Measurements from ENCODE around the gene TMEM135. TPM values are rescaled to one million over a fixed set of nuclear protein-coding genes. Genes with fewer than 3 reads are reported as not detected.

TMEM135 gene
- total RNA-seq, 1 experiment from 2014 or later: 65.5 TPM

GRCh38 chr11:87005569-87005921 lies 32.2 kb upstream of the TMEM135 start:
- Histone ChIP-seq H3K36me3 (ENCODE audit: control insufficient read depth, insufficient read depth, low read length) (no peaks in the 10 kb centered on the region), H3K27me3 (ENCODE audit: control insufficient read depth, insufficient read depth, low read length) (no peaks in the 10 kb centered on the region), H3K27ac (ENCODE audit: low read length) (peak overlapping the region; percentile 72), H3K9me3 (ENCODE audit: control insufficient read depth, insufficient read depth, low read depth, low read length) (no peaks in the 10 kb centered on the region), H3K4me3 (ENCODE audit: low read depth in 2 of 2, low read length in 2 of 2) (peak overlapping the region; percentile 9 to 47; a peak in 3 of 4 replicates), H3K4me1 (ENCODE audit: control insufficient read depth, insufficient read depth, low read length) (peaks cover 18% of the 10 kb centered on the region)
- in situ Hi-C loops (cut with HindIII; ENCODE audit: low pct_unique_long_range_greater_than_20kb, low sequenced_read_pairs): no loop called here
- no peak for DNase-seq (ENCODE audit: low read depth, low spot score)
- ChIA-PET CTCF (interaction anchor here (0.5 kb wide), 1 partner anchor 63 kb away, joined by 4 read pairs; no protein-coding TSS in a partner anchor), POLR2A (interaction anchor here (0.7 kb wide), 1 partner anchor 46 kb away, joined by 4 read pairs; no protein-coding TSS in a partner anchor)
- TF ChIP-seq TCF7L2 (IDR thresholded peaks at IDR 0.05; ENCODE audit: low read depth, low read length): 0 out of 2 replicates have a peak, but pooled peaks have one; percentile 4
- TF ChIP-seq POLR2AphosphoS5 (IDR thresholded peaks at IDR 0.05; ENCODE audit: low read depth, low read length): no peak
- peak; percentile 45; the same call in 1 of the 2 replicates for ATAC-seq
- no TSS peak for BruUV-seq (replicated peaks)
- intact Hi-C loops (cut with micrococcal nuclease; ENCODE audit: unreplicated experiment): no loop called here

GRCh38 chr11:87006035-87006434 lies 31.7 kb upstream of the TMEM135 start:
- in situ Hi-C loops (cut with HindIII; ENCODE audit: low pct_unique_long_range_greater_than_20kb, low sequenced_read_pairs): no loop called here
- no peak overlapping the region for H3K4me3 ChIP-seq (ENCODE audit: low read depth in 2 of 2, low read length in 2 of 2)
- no peaks in the 10 kb centered on the region for H3K9me3 ChIP-seq (ENCODE audit: control insufficient read depth, insufficient read depth, low read depth, low read length)
- H3K27me3 ChIP-seq (ENCODE audit: control insufficient read depth, insufficient read depth, low read length): no peaks in the 10 kb centered on the region
- intact Hi-C loops (cut with micrococcal nuclease; ENCODE audit: unreplicated experiment): no loop called here
- no peak for DNase-seq (ENCODE audit: low read depth, low spot score)
- peak overlapping the region; percentile 72; the same call in 1 of the 2 replicates for H3K27ac ChIP-seq (ENCODE audit: low read length)
- no peak for TF ChIP-seq POLR2AphosphoS5 (IDR thresholded peaks at IDR 0.05; ENCODE audit: low read depth, low read length)
- TF ChIP-seq SIN3A (IDR thresholded peaks at IDR 0.05; ENCODE audit: borderline replicate concordance, insufficient read depth, low read depth, low read length): no peak
- TF ChIP-seq TCF7L2 (IDR thresholded peaks at IDR 0.05; ENCODE audit: low read depth, low read length): no peak
- TF ChIP-seq CTCF (IDR thresholded peaks at IDR 0.05): no peak
- no peak for TF ChIP-seq REST (IDR thresholded peaks at IDR 0.05; ENCODE audit: insufficient read depth in 1 of 2, low read depth in 2 of 2, low read length in 1 of 2)
- ATAC-seq: no peak
- no TSS peak for BruUV-seq (replicated peaks)
- no peaks in the 10 kb centered on the region for H3K36me3 ChIP-seq (ENCODE audit: control insufficient read depth, insufficient read depth, low read length)
- ChIA-PET CTCF (interaction anchor here (0.5 kb wide), 1 partner anchor 62 kb away, joined by 4 read pairs; no protein-coding TSS in a partner anchor), POLR2A (interaction anchor here (0.7 kb wide), 1 partner anchor 47 kb away, joined by 4 read pairs; no protein-coding TSS in a partner anchor)
- peaks cover 13% of the 10 kb centered on the region for H3K4me1 ChIP-seq (ENCODE audit: control insufficient read depth, insufficient read depth, low read length)

GRCh38 chr11:87007963-87008362 lies 29.8 kb upstream of the TMEM135 start:
- no peak overlapping the region for H3K27ac ChIP-seq (ENCODE audit: low read length)
- no peak for DNase-seq (ENCODE audit: low read depth, low spot score)
- H3K4me3 ChIP-seq (ENCODE audit: low read depth in 2 of 2, low read length in 2 of 2): no peak overlapping the region
- no TSS peak for BruUV-seq (replicated peaks)
- CTCF ChIA-PET: interaction anchor here (0.7 kb wide), 1 partner anchor 458 kb away, joined by 3 read pairs; no protein-coding TSS in a partner anchor
- H3K36me3 ChIP-seq (ENCODE audit: control insufficient read depth, insufficient read depth, low read length): no peaks in the 10 kb centered on the region
- in situ Hi-C loops (cut with HindIII; ENCODE audit: low pct_unique_long_range_greater_than_20kb, low sequenced_read_pairs): no loop called here
- H3K9me3 ChIP-seq (ENCODE audit: control insufficient read depth, insufficient read depth, low read depth, low read length): no peaks in the 10 kb centered on the region
- intact Hi-C loops (cut with micrococcal nuclease; ENCODE audit: unreplicated experiment): no loop called here
- peaks cover 9% of the 10 kb centered on the region for H3K4me1 ChIP-seq (ENCODE audit: control insufficient read depth, insufficient read depth, low read length)
- no peaks in the 10 kb centered on the region for H3K27me3 ChIP-seq (ENCODE audit: control insufficient read depth, insufficient read depth, low read length)
- TF ChIP-seq TCF7L2 (IDR thresholded peaks at IDR 0.05; ENCODE audit: low read depth, low read length) (no peak), POLR2AphosphoS5 (IDR thresholded peaks at IDR 0.05; ENCODE audit: low read depth, low read length) (no peak), REST (IDR thresholded peaks at IDR 0.05; ENCODE audit: insufficient read depth in 1 of 2, low read depth in 2 of 2, low read length in 1 of 2) (no peak), SIN3A (IDR thresholded peaks at IDR 0.05; ENCODE audit: borderline replicate concordance, insufficient read depth, low read depth, low read length) (no peak), CTCF (IDR thresholded peaks at IDR 0.05) (no peak)
- ATAC-seq: no peak
- POLR2A ChIA-PET: no interaction called here
